ENCODE results near the gene PLA2G15.

Gene PLA2G15

DNA sequence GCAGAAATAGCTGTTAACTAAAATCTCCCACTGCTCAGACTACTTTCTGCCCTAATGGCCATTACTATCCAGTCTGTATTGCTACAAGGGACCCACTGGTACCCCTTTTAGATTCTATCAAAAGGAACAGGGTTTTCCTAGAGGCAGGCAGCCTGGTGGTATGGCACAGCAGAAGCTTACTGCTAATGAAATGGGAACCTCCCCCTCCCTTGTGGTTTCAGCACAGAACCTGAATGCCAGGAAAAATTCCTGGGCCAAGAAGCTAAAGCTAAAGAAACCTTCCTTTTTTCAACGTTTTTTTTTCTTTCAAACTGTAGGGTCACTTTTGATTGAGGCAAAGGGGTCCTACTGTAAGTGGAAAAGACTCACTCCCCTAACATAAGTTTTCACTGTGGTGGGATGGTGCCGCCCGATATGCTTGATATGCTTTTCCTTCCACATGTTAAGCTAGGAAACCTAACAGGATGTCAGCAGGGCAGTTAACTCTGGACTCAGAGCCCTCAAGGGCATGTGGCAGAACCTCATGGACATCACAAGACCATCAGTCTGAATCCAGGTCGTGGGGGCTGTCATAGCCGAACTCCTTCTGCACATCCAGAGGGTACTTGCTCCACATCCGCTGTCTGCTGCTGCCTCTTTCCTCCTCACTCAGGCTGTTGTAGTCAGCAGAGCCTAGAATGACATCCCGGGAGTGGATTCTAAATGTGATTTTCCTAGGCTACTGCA, 55.7 kb downstream of the PLA2G15 start:
- TF ChIP-seq, protein P1, sequence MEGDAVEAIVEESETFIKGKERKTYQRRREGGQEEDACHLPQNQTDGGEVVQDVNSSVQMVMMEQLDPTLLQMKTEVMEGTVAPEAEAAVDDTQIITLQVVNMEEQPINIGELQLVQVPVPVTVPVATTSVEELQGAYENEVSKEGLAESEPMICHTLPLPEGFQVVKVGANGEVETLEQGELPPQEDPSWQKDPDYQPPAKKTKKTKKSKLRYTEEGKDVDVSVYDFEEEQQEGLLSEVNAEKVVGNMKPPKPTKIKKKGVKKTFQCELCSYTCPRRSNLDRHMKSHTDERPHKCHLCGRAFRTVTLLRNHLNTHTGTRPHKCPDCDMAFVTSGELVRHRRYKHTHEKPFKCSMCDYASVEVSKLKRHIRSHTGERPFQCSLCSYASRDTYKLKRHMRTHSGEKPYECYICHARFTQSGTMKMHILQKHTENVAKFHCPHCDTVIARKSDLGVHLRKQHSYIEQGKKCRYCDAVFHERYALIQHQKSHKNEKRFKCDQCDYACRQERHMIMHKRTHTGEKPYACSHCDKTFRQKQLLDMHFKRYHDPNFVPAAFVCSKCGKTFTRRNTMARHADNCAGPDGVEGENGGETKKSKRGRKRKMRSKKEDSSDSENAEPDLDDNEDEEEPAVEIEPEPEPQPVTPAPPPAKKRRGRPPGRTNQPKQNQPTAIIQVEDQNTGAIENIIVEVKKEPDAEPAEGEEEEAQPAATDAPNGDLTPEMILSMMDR (IDR thresholded peaks at IDR 0.05; ENCODE audit: control extremely low read depth, extremely low read depth, low read depth, missing control alignments) = no peak
- POLR2A ChIA-PET = interaction anchor here (0.7 to 2.1 kb wide), 3 partner anchors 10 to 17 kb away, joined by 3 to 7 read pairs (median 4); partner anchors contain the start of genes PRMT7 and SLC7A6OS
- no peak for DNase-seq (ENCODE audit: extremely low spot score)
- CTCF ChIA-PET = interaction anchor here (1.0 to 3.0 kb wide), 10 partner anchors 8 to 39 kb away, joined by 3 to 14 read pairs (median 8); partner anchors contain the start of genes PRMT7, SLC7A6 and SLC7A6OS

DNA sequence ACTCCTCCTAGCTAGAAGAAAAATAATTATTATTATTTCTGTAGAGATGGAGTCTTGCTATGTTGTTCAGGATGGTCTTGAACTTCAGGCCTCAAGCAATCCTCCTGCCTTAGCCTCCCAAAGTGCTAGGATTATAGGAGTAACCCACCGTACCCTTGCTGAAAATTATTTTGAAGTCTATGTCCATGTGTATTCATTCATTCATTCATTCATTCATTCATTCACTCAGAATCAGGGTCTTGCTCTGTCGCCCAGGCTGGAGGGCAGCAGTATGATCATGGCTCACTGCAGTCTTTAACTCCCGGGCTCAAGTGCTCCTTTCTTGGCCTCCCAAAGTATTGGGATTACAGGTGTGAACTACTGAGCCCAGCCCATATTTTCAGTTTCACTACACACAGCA, 61.5 kb downstream of the PLA2G15 start:
- DNase-seq (ENCODE audit: extremely low spot score) = no peak
- POLR2A ChIA-PET = no interaction called here
- CTCF ChIA-PET = interaction anchor here (1.0 to 1.2 kb wide), 2 partner anchors 19 to 45 kb away, joined by 3 to 4 read pairs; no protein-coding TSS in a partner anchor
- TF ChIP-seq, protein P1 (IDR thresholded peaks at IDR 0.05; ENCODE audit: control extremely low read depth, extremely low read depth, low read depth, missing control alignments) = no peak

DNA sequence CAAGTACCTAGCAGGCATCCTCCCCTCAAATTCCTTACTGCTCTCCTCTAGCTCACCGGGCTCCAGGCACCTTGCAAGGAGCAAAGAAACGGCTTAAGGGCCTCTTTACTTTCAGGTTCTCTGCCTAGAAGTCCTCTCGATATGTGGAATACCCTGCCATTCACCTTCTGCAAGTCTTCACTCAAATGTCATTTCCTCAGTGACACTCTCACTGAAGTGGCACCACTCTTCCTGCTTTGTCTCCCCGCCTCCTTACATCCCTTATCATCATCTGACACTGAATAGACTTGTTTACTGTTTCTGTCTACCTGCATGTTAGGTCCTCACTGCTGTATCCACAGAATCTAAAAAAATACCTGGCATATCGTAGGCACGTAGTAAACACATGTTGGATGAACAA, 64.6 kb downstream of the PLA2G15 start:
- ChIA-PET POLR2A (no interaction called here), CTCF (interaction anchor here (1.0 kb wide), 1 partner anchor 46 kb away, joined by 3 read pairs; the partner anchor contains the start of gene SLC7A6)
- TF ChIP-seq, protein P1 (IDR thresholded peaks at IDR 0.05; ENCODE audit: control extremely low read depth, extremely low read depth, low read depth, missing control alignments) = no peak
- no peak for DNase-seq (ENCODE audit: extremely low spot score)

DNA sequence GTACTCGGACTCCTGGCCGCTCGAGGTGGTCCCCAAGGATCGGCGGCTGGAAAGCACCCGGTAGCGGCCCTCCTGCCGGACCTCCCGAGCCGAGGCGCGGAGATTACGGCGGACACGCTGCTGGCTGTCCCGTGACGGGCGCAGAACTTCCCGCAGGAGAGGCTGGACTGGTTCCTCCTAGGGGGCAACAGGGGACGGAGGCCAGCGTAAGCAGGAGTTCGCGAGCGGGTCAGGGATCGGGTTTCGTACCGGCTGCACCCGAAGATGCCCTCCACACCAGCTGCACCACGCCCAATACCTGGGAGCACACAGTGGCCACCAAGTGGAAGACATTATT, 65.2 kb downstream of the PLA2G15 start:
- ChIA-PET CTCF (interaction anchor here (0.6 to 2.4 kb wide), 13 partner anchors 9 to 70 kb away, joined by 3 to 41 read pairs (median 5); partner anchors contain the start of genes PLA2G15 and SLC7A6), POLR2A (interaction anchor here (0.6 to 1.5 kb wide), 12 partner anchors 10 to 226 kb away, joined by 3 to 7 read pairs (median 4); partner anchors contain the start of gene SLC7A6)
- TF ChIP-seq, protein P1 (IDR thresholded peaks at IDR 0.05; ENCODE audit: control extremely low read depth, extremely low read depth, low read depth, missing control alignments) = no peak
- no peak for DNase-seq (ENCODE audit: extremely low spot score)

Data from GM10248 (cell line).